Endothelial cell of umbilical vein (primary cell): ENCODE results near the gene ZBTB20. TPM values are rescaled to one million over a fixed set of nuclear protein-coding genes. Genes with fewer than 3 reads are reported as not detected.

Source experiments
- BruUV-seq: library from RNA; stranded (reverse); fragments of 400-500 nt; replicated peaks from 2 replicates; lab custom pipeline; 2021; lab: Mats Ljungman, UMichigan
- CTCF ChIA-PET: fragments of 300-600, 350-600 bp; sonication (Branson Sonifier 250); formaldehyde crosslinking; loops from one replicate; lab custom pipeline; 2021; ENCODE audit warnings: antibody characterized with exemption, inconsistent platforms; lab: Charles Lee
- POLR2A ChIA-PET: fragments of 300-600, 350-600 bp; sonication (Branson Sonifier 250); formaldehyde crosslinking; loops from one replicate; lab custom pipeline; 2021; ENCODE audit warnings: antibody characterized with exemption, inconsistent platforms; lab: Charles Lee
- DNase-seq: peaks from one replicate; pipeline ENCODE4 v3.0.0-alpha.2; 2011; ENCODE audit warnings: low read depth, low spot score
- FAIRE-seq: peaks from 2 replicates; lab custom pipeline; 2011; peaks lifted over from hg19 to GRCh38; lab: Jason Lieb, UNC
- H2AFZ ChIP-seq: 2 replicates; pipeline ENCODE4 v1.6.0; 2012; ENCODE audit warnings: low read depth, low read length, control low read depth, inconsistent platforms
- H3K27ac ChIP-seq: 2 replicates; pipeline ENCODE4 v1.5.1; 2011; ENCODE audit warnings: low read depth, mild to moderate bottlenecking, control low read depth, low read length, moderate library complexity; ENCODE audit not compliant: insufficient read depth
- H3K27me3 ChIP-seq, 2 experiments: 2 replicates each; pipeline versions ENCODE4 v1.6.0 to v1.6.1; 2011; ENCODE audit warnings: low read length in 2 of 2, mixed read lengths in 1 of 2; ENCODE audit not compliant: control insufficient read depth in 2 of 2, insufficient read depth in 2 of 2
- H3K36me3 ChIP-seq, 2 experiments: 2 replicates in 1 of 2; 3 replicates in 1 of 2; pipeline ENCODE4 v1.5.1; 2011; ENCODE audit warnings: low read length in 2 of 2, mild to moderate bottlenecking in 1 of 2, moderate library complexity in 1 of 2; ENCODE audit not compliant: control insufficient read depth in 2 of 2, insufficient read depth in 2 of 2; ENCODE audit errors: extremely low read depth in 1 of 2
- H3K4me1 ChIP-seq: 3 replicates; pipeline ENCODE4 v1.5.1; 2011; ENCODE audit warnings: mild to moderate bottlenecking, low read length; ENCODE audit not compliant: control insufficient read depth, insufficient read depth; ENCODE audit errors: extremely low read depth
- H3K4me2 ChIP-seq: 2 replicates; pipeline ENCODE4 v1.6.1; 2011; ENCODE audit warnings: low read length, control low read depth, mixed read lengths; ENCODE audit not compliant: insufficient read depth
- H3K4me3 ChIP-seq, 3 experiments: fragments of 200-600 bp in 1 of 3; sonication (generic), shearing (Covaris generic) in 1 of 3; replicated peaks in 1 of 3; 2 replicates each; pipeline ENCODE4 v1.5.1; 2011 to 2016; ENCODE audit warnings: control low read depth in 3 of 3, low read length in 3 of 3, mild to moderate bottlenecking in 2 of 3, inconsistent platforms in 1 of 3, low read depth in 1 of 3, moderate library complexity in 1 of 3; ENCODE audit not compliant: insufficient read depth in 1 of 3
- H3K79me2 ChIP-seq: 2 replicates; pipeline ENCODE4 v1.6.0; 2012; ENCODE audit warnings: low read length, inconsistent platforms; ENCODE audit not compliant: control insufficient read depth, insufficient read depth
- H3K9ac ChIP-seq: replicated peaks from 2 replicates; pipeline ENCODE3; 2011; ENCODE audit warnings: low read length, control low read depth; ENCODE audit not compliant: insufficient read depth; ENCODE audit errors: extremely low read depth
- H3K9me1 ChIP-seq: replicated peaks from 3 replicates; pipeline ENCODE4 v1.6.0; 2011; ENCODE audit warnings: mild to moderate bottlenecking, low read length; ENCODE audit not compliant: control insufficient read depth, insufficient read depth; ENCODE audit errors: extremely low read depth
- H3K9me3 ChIP-seq: replicated peaks from 2 replicates; pipeline ENCODE4 v1.5.1; 2012; ENCODE audit warnings: low read length, inconsistent platforms; ENCODE audit not compliant: control insufficient read depth, insufficient read depth
- H4K20me1 ChIP-seq: replicated peaks from 2 replicates; pipeline ENCODE3; 2011; ENCODE audit warnings: mild to moderate bottlenecking, low read length; ENCODE audit not compliant: control insufficient read depth, insufficient read depth; ENCODE audit errors: extremely low read depth
- EZH2 ChIP-seq: IDR thresholded peaks from 2 replicates; pipeline ENCODE4 v1.6.1; 2012; ENCODE audit warnings: borderline replicate concordance, low read depth, mild to moderate bottlenecking, moderate library complexity, low read length, inconsistent platforms; ENCODE audit not compliant: severe bottlenecking
- FOS ChIP-seq: IDR thresholded peaks from 2 replicates; pipeline ENCODE4 v1.6.1; 2011; ENCODE audit warnings: mild to moderate bottlenecking, low read length, moderate library complexity, borderline replicate concordance; ENCODE audit not compliant: insufficient read depth
- GATA2 ChIP-seq: IDR thresholded peaks from 2 replicates; pipeline ENCODE4 v1.7.0; 2011; ENCODE audit warnings: low read depth, mild to moderate bottlenecking, moderate library complexity, mixed read lengths, low read length; ENCODE audit not compliant: insufficient read length, insufficient read depth
- JUN ChIP-seq: IDR thresholded peaks from 2 replicates; pipeline ENCODE4 v1.6.1; 2011; ENCODE audit warnings: borderline replicate concordance, low read depth; ENCODE audit not compliant: insufficient read length, insufficient read depth
- MYC ChIP-seq: IDR thresholded peaks from one replicate; pipeline ENCODE4 v1.6.1; 2011; ENCODE audit warnings: mild to moderate bottlenecking, low read depth, low read length
- POLR2A ChIP-seq: IDR thresholded peaks from 2 replicates; pipeline ENCODE4 v1.6.1; 2012; ENCODE audit warnings: low read depth, mild to moderate bottlenecking, control low read depth, low read length
- POLR2AphosphoS5 ChIP-seq: IDR thresholded peaks from 2 replicates; pipeline ENCODE4 v1.6.1; 2012; ENCODE audit warnings: low read depth, mild to moderate bottlenecking, control low read depth, low read length, moderate library complexity; ENCODE audit not compliant: insufficient read depth
- dilution Hi-C: fragments of 300-500 bp; cut with MboI; formaldehyde crosslinking; loops from one replicate; pipeline ENCODE4 v1.15.0; 2019; ENCODE audit warnings: low sequenced_read_pairs; ENCODE audit not compliant: extremely low pct_ligation_motif_present
- intact Hi-C: fragments of 100-400 bp; cut with micrococcal nuclease; formaldehyde crosslinking; loops from one replicate; pipeline ENCODE4 v1.10.0; 2022
- polyA plus RNA-seq, 4 experiments: library from polyadenylated mRNA; depleted of rRNA in 3 of 4; stranded (reverse) in 3 of 4; unstranded in 1 of 4; fragments of >200 nt; gene quantifications; 2 replicates each; pipeline versions ENCODE4 v1.2.1 to v1.2.3, GENCODE V29; 2011 to 2012; ENCODE audit warnings: missing spikeins in 1 of 4
- total RNA-seq: library from RNA; stranded (reverse); gene quantifications from 2 replicates; pipeline ENCODE4 v1.2.3, GENCODE V29; 2021
- TF ChIP-seq, protein P1 (sequence below): IDR thresholded peaks from 2 replicates; pipeline ENCODE4 v1.6.1; 2011; ENCODE audit not compliant: insufficient read depth, insufficient read length
- TF ChIP-seq, protein P2 (sequence below), 2 donors: IDR thresholded peaks; 1 replicate in 1 of 2; 2 replicates in 1 of 2; pipeline ENCODE4 v1.5.1; 2011; ENCODE audit warnings: low read length in 2 of 2, mild to moderate bottlenecking in 2 of 2, moderate library complexity in 2 of 2, control low read depth in 1 of 2, inconsistent platforms in 1 of 2, low read depth in 1 of 2; ENCODE audit not compliant: insufficient read depth in 1 of 2; ENCODE audit errors: extremely low read depth in 1 of 2

Gene ZBTB20
- total and polyA plus RNA-seq, 2 donors (not counting 3 experiments of a cell fraction or from before 2014, with no cell fraction given): 2.1 to 20.5 TPM

DNA sequence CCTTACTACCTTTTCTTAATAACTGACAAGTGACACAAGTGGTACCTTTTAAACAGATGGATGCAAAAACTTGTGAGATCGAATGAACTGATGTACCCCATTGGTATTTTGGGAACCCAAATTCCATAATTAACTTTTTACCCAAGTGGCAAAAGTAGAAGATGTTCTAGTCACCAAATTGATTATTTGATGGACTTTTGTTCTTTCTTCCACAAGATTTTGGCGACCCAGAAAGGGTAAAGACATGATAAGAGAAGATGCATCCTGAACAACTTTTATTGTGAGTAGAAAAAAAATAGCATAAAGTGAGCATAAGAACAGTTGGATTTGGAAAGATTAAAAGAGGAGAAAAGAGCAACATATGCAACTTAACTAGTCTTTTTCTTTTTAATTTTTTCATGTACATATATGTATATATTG, 693.7 kb downstream of the ZBTB20 start:
- POLR2A ChIA-PET: no interaction called here
- dilution Hi-C loops: no loop called here

DNA sequence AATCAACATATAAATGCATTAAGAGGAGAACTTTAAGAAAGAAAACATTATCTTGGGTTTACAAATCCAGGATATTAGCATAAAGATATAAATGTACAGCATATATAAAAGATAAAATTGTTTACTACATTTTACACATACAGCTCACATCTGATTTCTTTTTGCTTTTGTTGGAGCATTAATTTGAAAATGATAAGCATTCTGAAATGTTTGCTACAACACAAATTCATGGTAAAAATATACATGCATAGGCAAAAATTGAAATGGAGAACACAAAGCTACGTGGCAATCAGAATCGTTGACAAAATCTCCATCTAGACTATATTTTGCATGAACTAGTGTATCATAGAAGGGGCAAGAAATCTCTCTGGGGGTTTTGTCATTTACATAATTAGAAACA, 694.2 kb downstream of the ZBTB20 start:
- dilution Hi-C loops (no loop called here), intact Hi-C loops (no loop called here)
- Histone ChIP-seq H3K9me3 (no peaks in the 10 kb centered on the region), H3K4me1 (peaks cover 9% of the 10 kb centered on the region), H4K20me1 (no peaks in the 10 kb centered on the region), H3K4me2 (no peak overlapping the region), H3K27ac (no peak overlapping the region), H3K9ac (no peak overlapping the region), H3K36me3 (no peaks in the 10 kb centered on the region), H3K79me2 (no peaks in the 10 kb centered on the region), H3K4me3 (no peak overlapping the region), H3K27me3 (no peaks in the 10 kb centered on the region), H2AFZ (no peak overlapping the region), H3K9me1 (no peaks in the 10 kb centered on the region)
- POLR2A ChIA-PET: no interaction called here
- FAIRE-seq (no peak), DNase-seq (no peak)
- BruUV-seq: no TSS peak
- TF ChIP-seq GATA2 (no peak), POLR2A (no peak), POLR2AphosphoS5 (no peak), MYC (no peak), EZH2 (no peak), FOS (no peak), JUN (no peak)
- TF ChIP-seq, protein P1, sequence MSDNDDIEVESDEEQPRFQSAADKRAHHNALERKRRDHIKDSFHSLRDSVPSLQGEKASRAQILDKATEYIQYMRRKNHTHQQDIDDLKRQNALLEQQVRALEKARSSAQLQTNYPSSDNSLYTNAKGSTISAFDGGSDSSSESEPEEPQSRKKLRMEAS: no peak
- TF ChIP-seq, protein P2, sequence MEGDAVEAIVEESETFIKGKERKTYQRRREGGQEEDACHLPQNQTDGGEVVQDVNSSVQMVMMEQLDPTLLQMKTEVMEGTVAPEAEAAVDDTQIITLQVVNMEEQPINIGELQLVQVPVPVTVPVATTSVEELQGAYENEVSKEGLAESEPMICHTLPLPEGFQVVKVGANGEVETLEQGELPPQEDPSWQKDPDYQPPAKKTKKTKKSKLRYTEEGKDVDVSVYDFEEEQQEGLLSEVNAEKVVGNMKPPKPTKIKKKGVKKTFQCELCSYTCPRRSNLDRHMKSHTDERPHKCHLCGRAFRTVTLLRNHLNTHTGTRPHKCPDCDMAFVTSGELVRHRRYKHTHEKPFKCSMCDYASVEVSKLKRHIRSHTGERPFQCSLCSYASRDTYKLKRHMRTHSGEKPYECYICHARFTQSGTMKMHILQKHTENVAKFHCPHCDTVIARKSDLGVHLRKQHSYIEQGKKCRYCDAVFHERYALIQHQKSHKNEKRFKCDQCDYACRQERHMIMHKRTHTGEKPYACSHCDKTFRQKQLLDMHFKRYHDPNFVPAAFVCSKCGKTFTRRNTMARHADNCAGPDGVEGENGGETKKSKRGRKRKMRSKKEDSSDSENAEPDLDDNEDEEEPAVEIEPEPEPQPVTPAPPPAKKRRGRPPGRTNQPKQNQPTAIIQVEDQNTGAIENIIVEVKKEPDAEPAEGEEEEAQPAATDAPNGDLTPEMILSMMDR (IDR thresholded peaks at IDR 0.05; ENCODE audit: extremely low read depth in 1 of 2, insufficient read depth in 1 of 2, low read depth in 1 of 2, low read length in 2 of 2): no peak
- CTCF ChIA-PET: interaction anchor here (0.7 to 1.5 kb wide), 3 partner anchors 10 to 34 kb away, joined by 3 read pairs; no protein-coding TSS in a partner anchor

More for the DNA sequence above, 693.7 kb downstream of the ZBTB20 start:
- no peaks in the 10 kb centered on the region for H3K79me2 ChIP-seq
- no peak overlapping the region for H3K9ac ChIP-seq
- no peak for TF ChIP-seq JUN
- TF ChIP-seq, protein P1: no peak
- no peak for TF ChIP-seq POLR2AphosphoS5
- TF ChIP-seq MYC: no peak
- no peak for TF ChIP-seq POLR2A
- H3K9me1 ChIP-seq: no peaks in the 10 kb centered on the region
- FAIRE-seq (no peak), DNase-seq (no peak)
- CTCF ChIA-PET: interaction anchor here (0.7 to 1.5 kb wide), 7 partner anchors 10 to 709 kb away, joined by 3 to 8 read pairs (median 3); no protein-coding TSS in a partner anchor
- no TSS peak for BruUV-seq
- no peaks in the 10 kb centered on the region for H3K9me3 ChIP-seq
- no peaks in the 10 kb centered on the region for H3K36me3 ChIP-seq
- H3K27ac ChIP-seq: no peak overlapping the region
- H3K27me3 ChIP-seq: no peaks in the 10 kb centered on the region
- H4K20me1 ChIP-seq: no peaks in the 10 kb centered on the region
- intact Hi-C loops: no loop called here
- H3K4me1 ChIP-seq: peaks cover 9% of the 10 kb centered on the region
- H3K4me3 ChIP-seq: no peak overlapping the region
- H3K4me2 ChIP-seq: no peak overlapping the region
- no peak overlapping the region for H2AFZ ChIP-seq
